Measurements from ENCODE around the gene DMBX1.

The DMBX1 gene

DNA sequence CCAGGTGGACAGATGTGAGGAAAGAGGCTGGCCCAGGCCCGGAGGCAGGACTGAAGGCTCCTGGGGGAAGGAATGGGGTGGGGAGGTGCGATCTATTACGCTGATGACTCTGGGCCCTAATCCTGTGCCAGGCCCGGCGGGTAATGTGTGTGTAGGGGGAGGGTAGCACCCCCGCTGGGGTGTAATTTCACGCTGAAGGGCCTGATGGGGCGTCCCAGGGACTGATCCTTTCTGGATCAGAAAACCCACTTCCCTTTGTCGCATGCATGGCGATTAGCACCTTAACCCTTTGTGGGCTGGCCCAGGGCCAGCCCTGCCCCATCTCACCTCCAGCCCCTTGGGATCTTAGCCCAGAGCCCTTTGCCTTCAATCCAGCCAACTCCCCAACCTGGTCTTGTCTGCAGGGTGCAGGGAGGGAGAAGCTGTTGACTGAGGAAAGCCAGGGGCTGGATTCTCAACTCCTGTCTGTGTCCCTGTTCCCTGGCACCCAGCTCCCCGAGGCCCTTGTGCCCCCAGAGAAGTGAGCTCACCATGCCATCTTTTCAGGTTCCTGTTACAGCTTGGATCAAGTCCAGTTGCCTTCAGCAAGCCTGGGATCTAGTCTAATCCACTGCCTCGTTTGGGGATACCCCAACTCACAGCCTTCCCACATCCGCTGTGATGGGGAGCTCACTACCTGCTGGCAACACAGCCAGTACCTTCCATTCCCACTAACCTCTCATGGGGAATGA lies 35.8 kb downstream of the DMBX1 start:
- DNase-seq (ENCODE audit: low read depth), result no peak
- no peak overlapping the region for H3K4me3 ChIP-seq (ENCODE audit: low read depth, low read length)
- TF ChIP-seq CTCF (conservative IDR thresholded peaks at IDR 0.05; ENCODE audit: low read depth, low read length), result no peak

DNA sequence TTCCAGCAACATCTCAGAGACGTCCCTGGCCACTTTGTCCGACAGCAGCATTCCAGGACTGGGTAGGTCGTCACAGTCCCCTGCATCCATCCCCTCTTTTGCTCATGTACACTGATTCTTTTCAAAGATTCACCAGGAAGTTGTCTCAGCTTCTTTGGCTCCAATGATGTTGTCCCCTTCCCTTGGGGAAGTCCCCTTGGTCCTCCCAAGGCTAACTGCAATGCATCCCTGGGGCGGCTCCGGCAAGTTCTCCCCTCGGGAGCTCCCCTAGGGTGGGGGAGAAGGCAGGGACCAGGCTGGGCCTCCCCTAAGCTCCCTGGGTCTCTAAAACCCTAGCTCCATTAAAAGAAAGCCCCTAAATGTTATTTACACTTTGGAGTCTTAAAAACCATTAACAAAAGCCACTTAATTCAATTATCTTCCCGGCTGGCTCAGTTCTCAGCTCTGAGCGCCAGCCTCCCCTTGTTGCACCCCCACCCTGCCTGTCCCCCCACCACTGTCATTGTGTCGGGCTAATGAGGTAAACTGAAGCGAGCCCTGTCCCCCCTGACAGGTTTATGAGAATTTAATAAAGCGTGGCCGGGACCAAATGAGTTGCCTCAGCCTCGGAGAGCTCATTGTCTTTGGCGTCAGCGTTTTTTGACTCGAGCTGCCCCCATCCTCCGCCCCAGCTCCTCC lies 36.5 kb downstream of the DMBX1 start:
- no peak overlapping the region for H3K4me3 ChIP-seq (ENCODE audit: low read depth, low read length)
- no peak for TF ChIP-seq CTCF (conservative IDR thresholded peaks at IDR 0.05; ENCODE audit: low read depth, low read length)
- no peak for DNase-seq (ENCODE audit: low read depth)

- no peak for TF ChIP-seq CTCF (conservative IDR thresholded peaks at IDR 0.05; ENCODE audit: low read depth, low read length)
- H3K4me3 ChIP-seq (ENCODE audit: low read depth, low read length), result no peak overlapping the region
- DNase-seq (ENCODE audit: low read depth), result no peak
These were observed 37.2 kb downstream of the DMBX1 start for GRCh38 chr1:46526691-46527291.

GRCh38 chr1:46527474-46528296 lies 38.0 kb downstream of the DMBX1 start:
- H3K4me3 ChIP-seq (ENCODE audit: low read depth, low read length), result no peak overlapping the region
- TF ChIP-seq CTCF (conservative IDR thresholded peaks at IDR 0.05; ENCODE audit: low read depth, low read length), result peak; percentile 98
- peak; percentile 82 for DNase-seq (ENCODE audit: low read depth)

GRCh38 chr1:46528297-46528955 lies 38.8 kb downstream of the DMBX1 start:
- no peak overlapping the region for H3K4me3 ChIP-seq (ENCODE audit: low read depth, low read length)
- peak; percentile 45 for TF ChIP-seq CTCF (conservative IDR thresholded peaks at IDR 0.05; ENCODE audit: low read depth, low read length)
- DNase-seq (ENCODE audit: low read depth), result peak; percentile 41

- no peak overlapping the region for H3K4me3 ChIP-seq (ENCODE audit: low read depth, low read length)
- DNase-seq (ENCODE audit: low read depth), result no peak
- TF ChIP-seq CTCF (conservative IDR thresholded peaks at IDR 0.05; ENCODE audit: low read depth, low read length), result no peak
These were observed 39.5 kb downstream of the DMBX1 start for GRCh38 chr1:46529031-46529630.
